Measurements from ENCODE around the gene POLD4. TPM values are rescaled to one million over a fixed set of nuclear protein-coding genes. Genes with fewer than 3 reads are reported as not detected.

Gene POLD4
- total and polyA plus RNA-seq, 2 of the 13 experiments (the other 11 are each of a cell fraction or from before 2014, with no cell fraction given): 10.5 to 27.4 TPM

DNA sequence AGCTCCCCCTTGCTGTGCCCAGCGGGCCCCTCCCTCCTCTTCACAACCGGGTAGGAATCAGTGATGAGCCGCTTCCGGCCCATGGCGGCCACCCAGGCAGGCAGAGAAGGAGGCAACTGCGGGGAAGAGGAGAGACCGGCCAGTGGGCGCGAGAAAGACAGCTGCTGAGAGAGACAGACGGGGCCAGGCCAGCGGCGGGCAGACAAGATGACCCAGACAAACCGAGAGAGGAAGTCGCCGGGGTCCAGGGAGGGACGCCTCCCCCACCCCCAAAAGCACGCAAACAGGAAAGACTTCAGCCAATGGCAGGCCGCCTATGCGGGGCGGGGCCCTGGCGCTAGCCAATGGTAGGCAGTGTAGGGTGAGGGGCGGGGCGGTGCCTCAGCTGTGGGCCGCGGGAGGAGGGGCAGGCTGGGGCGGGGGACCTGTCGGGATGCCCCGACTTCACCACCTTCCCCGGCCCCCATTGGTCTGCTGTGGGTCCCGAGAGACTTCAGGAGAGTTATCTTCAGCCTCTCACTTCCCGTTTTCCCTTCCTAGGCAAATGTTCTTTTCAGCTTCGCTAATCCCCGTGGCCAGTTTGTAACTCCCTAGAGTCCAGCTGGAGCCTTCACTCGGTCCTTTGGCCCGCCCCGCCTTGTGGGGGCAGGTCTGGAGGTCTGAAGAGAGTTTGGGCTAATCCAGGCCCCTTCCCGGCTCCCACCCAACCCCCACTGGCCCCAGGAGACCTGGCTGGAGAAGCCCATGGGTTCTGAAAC lies at the start of gene POLD4 (continued):
- TF ChIP-seq, protein P1, sequence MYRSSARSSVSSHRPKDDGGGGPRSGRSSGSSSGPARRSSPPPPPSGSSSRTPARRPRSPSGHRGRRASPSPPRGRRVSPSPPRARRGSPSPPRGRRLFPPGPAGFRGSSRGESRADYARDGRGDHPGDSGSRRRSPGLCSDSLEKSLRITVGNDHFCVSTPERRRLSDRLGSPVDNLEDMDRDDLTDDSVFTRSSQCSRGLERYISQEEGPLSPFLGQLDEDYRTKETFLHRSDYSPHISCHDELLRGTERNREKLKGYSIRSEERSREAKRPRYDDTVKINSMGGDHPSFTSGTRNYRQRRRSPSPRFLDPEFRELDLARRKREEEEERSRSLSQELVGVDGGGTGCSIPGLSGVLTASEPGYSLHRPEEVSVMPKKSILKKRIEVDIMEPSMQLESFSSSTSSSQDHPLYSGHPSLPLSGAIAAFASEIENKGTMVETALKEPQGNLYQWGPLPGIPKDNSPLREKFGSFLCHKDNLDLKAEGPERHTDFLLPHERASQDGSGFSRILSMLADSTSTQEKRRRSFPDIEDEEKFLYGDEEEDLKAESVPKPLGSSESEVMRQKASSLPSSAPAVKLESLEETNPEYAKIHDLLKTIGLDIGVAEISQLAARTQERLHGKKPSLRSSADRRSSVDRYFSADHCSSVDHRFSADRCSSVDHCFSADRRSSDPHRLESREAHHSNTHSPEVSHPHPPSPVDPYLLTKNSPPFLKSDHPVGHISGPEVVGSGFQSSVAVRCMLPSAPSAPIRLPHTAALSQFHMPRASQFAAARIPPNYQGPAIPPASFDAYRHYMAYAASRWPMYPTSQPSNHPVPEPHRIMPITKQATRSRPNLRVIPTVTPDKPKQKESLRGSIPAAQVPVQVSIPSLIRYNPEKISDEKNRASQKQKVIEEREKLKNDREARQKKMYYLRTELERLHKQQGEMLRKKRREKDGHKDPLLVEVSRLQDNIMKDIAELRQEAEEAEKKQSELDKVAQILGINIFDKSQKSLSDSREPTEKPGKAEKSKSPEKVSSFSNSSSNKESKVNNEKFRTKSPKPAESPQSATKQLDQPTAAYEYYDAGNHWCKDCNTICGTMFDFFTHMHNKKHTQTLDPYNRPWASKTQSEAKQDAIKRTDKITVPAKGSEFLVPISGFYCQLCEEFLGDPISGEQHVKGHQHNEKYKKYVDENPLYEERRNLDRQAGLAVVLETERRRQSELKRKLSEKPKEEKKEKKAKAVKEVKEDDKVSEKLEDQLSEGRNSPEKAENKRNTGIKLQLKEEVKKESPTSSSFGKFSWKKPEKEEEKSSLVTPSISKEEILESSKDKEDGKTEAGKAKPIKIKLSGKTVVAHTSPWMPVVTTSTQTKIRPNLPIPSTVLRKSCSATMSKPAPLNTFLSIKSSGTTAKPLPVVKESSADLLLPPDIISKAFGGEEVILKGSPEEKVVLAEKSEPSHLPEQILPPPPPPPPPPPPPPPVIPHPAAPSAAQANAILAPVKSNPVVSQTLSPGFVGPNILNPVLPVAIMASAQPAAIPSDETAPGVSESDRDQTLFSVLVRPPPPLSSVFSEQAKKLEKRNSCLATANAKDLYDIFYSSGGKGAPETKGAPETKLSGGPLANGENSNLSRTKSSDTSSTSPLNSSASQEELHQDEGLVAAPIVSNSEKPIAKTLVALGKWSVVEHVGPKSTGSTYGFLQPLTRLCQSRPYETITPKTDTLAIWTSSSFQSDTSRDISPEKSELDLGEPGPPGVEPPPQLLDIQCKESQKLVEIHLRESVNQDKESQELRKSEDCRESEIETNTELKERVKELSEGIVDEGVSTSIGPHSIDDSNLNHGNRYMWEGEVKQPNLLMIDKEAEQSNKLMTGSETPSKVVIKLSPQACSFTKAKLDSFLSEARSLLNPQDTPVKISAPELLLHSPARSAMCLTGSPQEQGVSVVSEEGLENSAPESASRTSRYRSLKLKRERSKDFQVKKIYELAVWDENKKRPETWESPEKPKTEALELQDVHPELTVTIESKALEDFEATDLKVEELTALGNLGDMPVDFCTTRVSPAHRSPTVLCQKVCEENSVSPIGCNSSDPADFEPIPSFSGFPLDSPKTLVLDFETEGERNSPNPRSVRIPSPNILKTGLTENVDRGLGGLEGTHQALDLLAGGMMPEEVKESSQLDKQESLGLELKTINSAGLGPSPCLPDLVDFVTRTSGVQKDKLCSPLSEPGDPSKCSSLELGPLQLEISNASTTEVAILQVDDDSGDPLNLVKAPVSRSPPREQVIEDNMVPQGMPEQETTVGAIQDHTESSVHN (CRISPR knock-in tag; IDR thresholded peaks at IDR 0.05): no peak
- TF ChIP-seq HNRNPK (IDR thresholded peaks at IDR 0.05; ENCODE audit: low read depth, low read length, poor library complexity, severe bottlenecking) (no peak), HDAC6 (IDR thresholded peaks at IDR 0.05; ENCODE audit: low read depth, low read length) (no peak), REPIN1 (CRISPR knock-in tag; IDR thresholded peaks at IDR 0.05; ENCODE audit: borderline replicate concordance, low read depth) (peak; percentile 50; the same call in 1 of the 2 replicates), CENPT (CRISPR knock-in tag; IDR thresholded peaks at IDR 0.05; ENCODE audit: low read depth) (0 out of 2 replicates have a peak, but pooled peaks have one; percentile 22), ZNF577 (CRISPR knock-in tag; IDR thresholded peaks at IDR 0.05; ENCODE audit: borderline replicate concordance, low read depth) (no peak), ZNF136 (CRISPR knock-in tag; IDR thresholded peaks at IDR 0.05; ENCODE audit: low read depth) (no peak), ZSCAN12 (CRISPR knock-in tag; IDR thresholded peaks at IDR 0.05) (no peak), ZNF558 (CRISPR knock-in tag; IDR thresholded peaks at IDR 0.05; ENCODE audit: borderline replicate concordance) (no peak)
- TF ChIP-seq, protein P2, sequence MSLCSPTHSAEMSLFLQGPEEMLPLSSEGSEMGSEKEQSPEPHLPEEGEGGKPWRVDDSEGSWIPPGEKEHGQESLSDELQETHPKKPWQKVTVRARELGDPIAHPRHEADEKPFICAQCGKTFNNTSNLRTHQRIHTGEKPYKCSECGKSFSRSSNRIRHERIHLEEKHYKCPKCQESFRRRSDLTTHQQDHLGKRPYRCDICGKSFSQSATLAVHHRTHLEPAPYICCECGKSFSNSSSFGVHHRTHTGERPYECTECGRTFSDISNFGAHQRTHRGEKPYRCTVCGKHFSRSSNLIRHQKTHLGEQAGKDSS (CRISPR knock-in tag; IDR thresholded peaks at IDR 0.05; ENCODE audit: borderline replicate concordance, low read depth): no peak
- TF ChIP-seq, protein P3, sequence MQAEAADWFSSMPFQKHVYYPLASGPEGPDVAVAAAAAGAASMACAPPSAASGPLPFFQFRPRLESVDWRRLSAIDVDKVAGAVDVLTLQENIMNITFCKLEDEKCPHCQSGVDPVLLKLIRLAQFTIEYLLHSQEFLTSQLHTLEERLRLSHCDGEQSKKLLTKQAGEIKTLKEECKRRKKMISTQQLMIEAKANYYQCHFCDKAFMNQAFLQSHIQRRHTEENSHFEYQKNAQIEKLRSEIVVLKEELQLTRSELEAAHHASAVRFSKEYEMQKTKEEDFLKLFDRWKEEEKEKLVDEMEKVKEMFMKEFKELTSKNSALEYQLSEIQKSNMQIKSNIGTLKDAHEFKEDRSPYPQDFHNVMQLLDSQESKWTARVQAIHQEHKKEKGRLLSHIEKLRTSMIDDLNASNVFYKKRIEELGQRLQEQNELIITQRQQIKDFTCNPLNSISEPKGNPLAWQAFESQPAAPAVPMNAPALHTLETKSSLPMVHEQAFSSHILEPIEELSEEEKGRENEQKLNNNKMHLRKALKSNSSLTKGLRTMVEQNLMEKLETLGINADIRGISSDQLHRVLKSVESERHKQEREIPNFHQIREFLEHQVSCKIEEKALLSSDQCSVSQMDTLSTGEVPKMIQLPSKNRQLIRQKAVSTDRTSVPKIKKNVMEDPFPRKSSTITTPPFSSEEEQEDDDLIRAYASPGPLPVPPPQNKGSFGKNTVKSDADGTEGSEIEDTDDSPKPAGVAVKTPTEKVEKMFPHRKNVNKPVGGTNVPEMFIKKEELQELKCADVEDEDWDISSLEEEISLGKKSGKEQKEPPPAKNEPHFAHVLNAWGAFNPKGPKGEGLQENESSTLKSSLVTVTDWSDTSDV (CRISPR knock-in tag; IDR thresholded peaks at IDR 0.05): no peak
